H1 (cell line): ENCODE results near the gene EXOC6. TPM values are rescaled to one million over a fixed set of nuclear protein-coding genes. Genes with fewer than 3 reads are reported as not detected.

Experiments used
- CTCF ChIA-PET: fragments of 300-600 bp; sonication (Branson Sonifier 250); formaldehyde crosslinking; loops from one replicate; lab custom pipeline; 2021; ENCODE audit not compliant: partially characterized antibody; lab: Charles Lee
- POLR2A ChIA-PET: fragments of 300-600 bp; sonication (Branson Sonifier 250); formaldehyde crosslinking; loops from one replicate; lab custom pipeline; 2021; ENCODE audit warnings: inconsistent platforms; ENCODE audit not compliant: partially characterized antibody; lab: Charles Lee
- DNase-seq, 2 experiments: peaks; one replicate each; pipeline versions ENCODE4 v3.0.0 to v3.0.0-alpha.2; 2010 to 2022; ENCODE audit warnings: low spot score in 2 of 2, low read depth in 1 of 2, mixed read lengths in 1 of 2
- FAIRE-seq: peaks from 2 replicates; lab custom pipeline; 2011; peaks lifted over from hg19 to GRCh38; lab: Jason Lieb, UNC
- H2AFZ ChIP-seq: 2 replicates; pipeline ENCODE4 v1.8.1; 2012; ENCODE audit warnings: low read length, inconsistent platforms
- H2AK5ac ChIP-seq: 2 replicates; pipeline ENCODE4 v1.6.1; 2013; ENCODE audit warnings: low read depth, low read length
- H2BK120ac ChIP-seq: replicated peaks from 2 replicates; pipeline ENCODE3; 2013; ENCODE audit warnings: low read depth, low read length, inconsistent platforms
- H2BK12ac ChIP-seq: 2 replicates; pipeline ENCODE4 v1.6.1; 2013; ENCODE audit warnings: low read depth, low read length
- H2BK15ac ChIP-seq: 2 replicates; pipeline ENCODE4 v1.6.1; 2013; ENCODE audit warnings: low read length
- H2BK20ac ChIP-seq: 2 replicates; pipeline ENCODE4 v1.6.1; 2013; ENCODE audit warnings: low read length
- H2BK5ac ChIP-seq: 2 replicates; pipeline ENCODE4 v1.6.1; 2013; ENCODE audit warnings: low read depth, low read length
- H3K14ac ChIP-seq: 2 replicates; pipeline ENCODE4 v1.6.1; 2013; ENCODE audit warnings: inconsistent platforms; ENCODE audit not compliant: insufficient read length
- H3K18ac ChIP-seq: 2 replicates; pipeline ENCODE4 v1.6.1; 2013; ENCODE audit warnings: low read length; ENCODE audit errors: extremely low read depth
- H3K23ac ChIP-seq: 2 replicates; pipeline ENCODE4 v1.6.1; 2013; ENCODE audit warnings: inconsistent platforms; ENCODE audit not compliant: insufficient read length
- H3K23me2 ChIP-seq: 2 replicates; pipeline ENCODE4 v1.6.1; 2013; ENCODE audit warnings: low read depth, low read length
- H3K27ac ChIP-seq: 2 replicates; pipeline ENCODE4 v1.6.1; 2011; ENCODE audit warnings: low read depth, low read length, inconsistent platforms
- H3K27me3 ChIP-seq, 4 experiments: replicated peaks in 1 of 4; 1 replicate in 1 of 4; 2 replicates in 3 of 4; pipeline versions ENCODE4 v1.6.1 to v1.8.1; 2011 to 2013; ENCODE audit warnings: low read length in 3 of 4, mild to moderate bottlenecking in 3 of 4, inconsistent platforms in 2 of 4, mixed read lengths in 2 of 4, moderate library complexity in 1 of 4; ENCODE audit not compliant: control insufficient read depth in 3 of 4, insufficient read depth in 3 of 4; ENCODE audit errors: extremely low read depth in 1 of 4
- H3K36me3 ChIP-seq, 4 experiments: 2 replicates each; pipeline versions ENCODE4 v1.6.1 to v1.8.1; 2011 to 2013; ENCODE audit warnings: mild to moderate bottlenecking in 4 of 4, low read length in 3 of 4, moderate library complexity in 2 of 4, control low read depth in 1 of 4, inconsistent platforms in 1 of 4; ENCODE audit not compliant: insufficient read depth in 4 of 4, control insufficient read depth in 2 of 4
- H3K4ac ChIP-seq: replicated peaks from 2 replicates; pipeline ENCODE3; 2013; ENCODE audit warnings: low read length, low read depth, mixed read lengths, inconsistent platforms; ENCODE audit not compliant: insufficient read length
- H3K4me1 ChIP-seq, 4 experiments: replicated peaks in 1 of 4; 1 replicate in 1 of 4; 2 replicates in 3 of 4; pipeline versions ENCODE4 v1.6.1 to v1.8.1; 2011 to 2013; ENCODE audit warnings: low read length in 3 of 4, inconsistent platforms in 2 of 4, mixed read lengths in 1 of 4; ENCODE audit not compliant: insufficient read depth in 4 of 4, control insufficient read depth in 3 of 4
- H3K4me2 ChIP-seq, 2 experiments: 2 replicates each; pipeline versions ENCODE4 v1.6.1 to v1.8.1; 2011 to 2013; ENCODE audit warnings: low read depth in 2 of 2, low read length in 2 of 2, control low read depth in 1 of 2, inconsistent platforms in 1 of 2, mild to moderate bottlenecking in 1 of 2; ENCODE audit not compliant: insufficient read depth in 1 of 2
- H3K4me3 ChIP-seq, 4 experiments: fragments of 200-600, 300-600 bp in 1 of 4; sonication (generic), shearing (Covaris generic), sonication (Bioruptor Twin) in 1 of 4; 2 replicates each; pipeline versions ENCODE4 v1.5.1 to v1.8.1; 2011 to 2016; ENCODE audit warnings: low read length in 4 of 4, low read depth in 3 of 4, control low read depth in 2 of 4, inconsistent platforms in 2 of 4, mild to moderate bottlenecking in 2 of 4, mixed read lengths in 1 of 4, moderate library complexity in 1 of 4; ENCODE audit not compliant: insufficient read depth in 2 of 4; ENCODE audit errors: extremely low read depth in 1 of 4
- H3K56ac ChIP-seq: replicated peaks from 2 replicates; pipeline ENCODE3; 2013; ENCODE audit warnings: low read depth, mild to moderate bottlenecking, mixed read lengths, low read length, inconsistent platforms; ENCODE audit not compliant: insufficient read length
- H3K79me1 ChIP-seq: 2 replicates; pipeline ENCODE4 v1.6.1; 2013; ENCODE audit warnings: low read depth, low read length, control low read depth
- H3K79me2 ChIP-seq, 2 experiments: 2 replicates each; pipeline versions ENCODE4 v1.6.1 to v1.8.1; 2012 to 2013; ENCODE audit warnings: low read length in 2 of 2, mild to moderate bottlenecking in 2 of 2, inconsistent platforms in 1 of 2; ENCODE audit not compliant: insufficient read depth in 2 of 2, control insufficient read depth in 1 of 2
- H3K9ac ChIP-seq, 4 experiments: replicated peaks in 1 of 4; 1 replicate in 1 of 4; 2 replicates in 3 of 4; pipeline versions ENCODE4 v1.6.1 to v1.8.1; 2011 to 2013; ENCODE audit warnings: low read depth in 3 of 4, low read length in 3 of 4, control low read depth in 2 of 4, mild to moderate bottlenecking in 2 of 4, moderate library complexity in 2 of 4, inconsistent platforms in 1 of 4; ENCODE audit errors: extremely low read depth in 1 of 4
- H3K9me3 ChIP-seq, 2 experiments: 2 replicates each; pipeline versions ENCODE4 v1.6.1 to v1.8.1; 2012 to 2013; ENCODE audit warnings: mild to moderate bottlenecking in 2 of 2, moderate library complexity in 2 of 2, control low read depth in 1 of 2, inconsistent platforms in 1 of 2, low read depth in 1 of 2, low read length in 1 of 2, mixed read lengths in 1 of 2; ENCODE audit not compliant: insufficient read depth in 2 of 2
- H4K20me1 ChIP-seq, 2 experiments: replicated peaks in 1 of 2; 2 replicates each; pipeline versions ENCODE3 to v1.8.1; 2011 to 2013; ENCODE audit warnings: inconsistent platforms in 2 of 2, low read length in 2 of 2, mild to moderate bottlenecking in 1 of 2; ENCODE audit not compliant: insufficient read depth in 2 of 2, control insufficient read depth in 1 of 2
- H4K5ac ChIP-seq: 2 replicates; pipeline ENCODE4 v1.6.1; 2013; ENCODE audit warnings: low read length, low read depth, mixed read lengths, inconsistent platforms; ENCODE audit not compliant: insufficient read length
- H4K8ac ChIP-seq: 2 replicates; pipeline ENCODE4 v1.8.0; 2013; ENCODE audit warnings: mild to moderate bottlenecking, moderate library complexity, low read length, inconsistent platforms; ENCODE audit not compliant: insufficient read depth; ENCODE audit errors: extremely low read depth
- H4K91ac ChIP-seq: replicated peaks from 2 replicates; pipeline ENCODE3; 2013; ENCODE audit warnings: low read length, mixed read lengths, inconsistent platforms; ENCODE audit not compliant: insufficient read length
- BRCA1 ChIP-seq: IDR thresholded peaks from 2 replicates; pipeline ENCODE4 v1.6.1; 2012; ENCODE audit warnings: low read depth, low read length, improper control_type of control experiment
- EP300 ChIP-seq, 2 experiments: IDR thresholded peaks; 1 replicate in 1 of 2; 2 replicates in 1 of 2; pipeline ENCODE4 v1.6.1; 2011 to 2012; ENCODE audit warnings: low read depth in 2 of 2, low read length in 2 of 2, mild to moderate bottlenecking in 2 of 2, borderline replicate concordance in 1 of 2, inconsistent platforms in 1 of 2, moderate library complexity in 1 of 2
- EZH2 ChIP-seq: fragments of 200-600 bp; sonication (generic); IDR thresholded peaks from 2 replicates; pipeline ENCODE4 v1.7.1; 2012; ENCODE audit warnings: low read depth, mild to moderate bottlenecking, moderate library complexity, low read length, inconsistent platforms; ENCODE audit not compliant: severe bottlenecking
- MAFK ChIP-seq: IDR thresholded peaks from 2 replicates; pipeline ENCODE4 v1.6.1; 2012; ENCODE audit warnings: low read depth, mild to moderate bottlenecking, improper control_type of control experiment, low read length
- RAD21 ChIP-seq, 2 experiments: IDR thresholded peaks in 1 of 2; conservative IDR thresholded peaks in 1 of 2; 2 replicates each; pipeline ENCODE4 v1.6.1; 2011; ENCODE audit warnings: low read depth in 2 of 2, low read length in 2 of 2, improper control_type of control experiment in 1 of 2, inconsistent platforms in 1 of 2, mild to moderate bottlenecking in 1 of 2, moderate library complexity in 1 of 2
- SIN3A ChIP-seq, 2 experiments: IDR thresholded peaks in 1 of 2; conservative IDR thresholded peaks in 1 of 2; 2 replicates each; pipeline ENCODE4 v1.6.1; 2011 to 2012; ENCODE audit warnings: low read length in 2 of 2, improper control_type of control experiment in 1 of 2, low read depth in 1 of 2, mild to moderate bottlenecking in 1 of 2
- SIX5 ChIP-seq: IDR thresholded peaks from 2 replicates; pipeline ENCODE4 v1.6.1; 2011; ENCODE audit warnings: mild to moderate bottlenecking, low read depth, low read length
- SP2 ChIP-seq: IDR thresholded peaks from 2 replicates; pipeline ENCODE4 v1.6.1; 2012; ENCODE audit warnings: mild to moderate bottlenecking, low read length, inconsistent platforms
- SP4 ChIP-seq: IDR thresholded peaks from 2 replicates; pipeline ENCODE4 v1.6.1; 2012; ENCODE audit warnings: low read length, inconsistent platforms
- SRF ChIP-seq: IDR thresholded peaks from 2 replicates; pipeline ENCODE4 v1.6.1; 2011; ENCODE audit warnings: mild to moderate bottlenecking, low read depth, low read length, moderate library complexity
- TAF1 ChIP-seq: IDR thresholded peaks from 2 replicates; pipeline ENCODE4 v1.6.1; 2011; ENCODE audit warnings: mild to moderate bottlenecking, low read depth, low read length
- TAF7 ChIP-seq: optimal IDR thresholded peaks from 2 replicates; pipeline ENCODE3; 2011; ENCODE audit warnings: low read depth, mild to moderate bottlenecking, inconsistent platforms, low read length, moderate library complexity, borderline replicate concordance
- TEAD4 ChIP-seq: IDR thresholded peaks from 2 replicates; pipeline ENCODE4 v1.6.1; 2012; ENCODE audit warnings: low read depth, low read length, inconsistent platforms, mixed read lengths
- WGBS, 2 experiments: shearing (Covaris generic) in 1 of 2; methylation state at CpG; one replicate each; pipeline versions ENCODE4 v1.1.6 to v1.1.7; 2013 to 2015; ENCODE audit warnings: low lambda C conversion rate in 2 of 2, mixed read lengths in 2 of 2, inconsistent platforms in 1 of 2, low coverage in 1 of 2, missing lambda C conversion rate in 1 of 2; ENCODE audit not compliant: insufficient replicate concordance in 2 of 2, insufficient coverage in 1 of 2, insufficient read length in 1 of 2; ENCODE audit errors: extremely low coverage in 1 of 2, missing lambda C conversion rate in 1 of 2; 5-methylcytosine and 5-hydroxymethylcytosine counted together
- polyA plus RNA-seq, 7 experiments: library from polyadenylated mRNA; depleted of rRNA in 3 of 7; stranded (reverse) in 5 of 7; unstranded in 2 of 7; fragments of >200 nt in 5 of 7; fragments of 200-250 nt in 2 of 7; gene quantifications; 1 replicate in 5 of 7; 2 replicates in 1 of 7; 4 replicates in 1 of 7; pipeline versions ENCODE4 v1.2.1 to v1.2.3, GENCODE V29; 2011 to 2013; ENCODE audit warnings: missing spikeins in 2 of 7, mixed read lengths in 2 of 7
- total RNA-seq: library from RNA; stranded (reverse); fragmentation: NEBNext Ultra II Directional; extraction: Animal tissue kit (Norgen Biotek cat#: 25700); gene quantifications from 2 replicates; pipeline ENCODE4 v1.2.1, GENCODE V29; 2021

Gene EXOC6
- total and polyA plus RNA-seq, 2 of the 8 experiments (the other 6 are each of a cell fraction or from before 2014, with no cell fraction given), result 1.7 to 4.5 TPM

DNA sequence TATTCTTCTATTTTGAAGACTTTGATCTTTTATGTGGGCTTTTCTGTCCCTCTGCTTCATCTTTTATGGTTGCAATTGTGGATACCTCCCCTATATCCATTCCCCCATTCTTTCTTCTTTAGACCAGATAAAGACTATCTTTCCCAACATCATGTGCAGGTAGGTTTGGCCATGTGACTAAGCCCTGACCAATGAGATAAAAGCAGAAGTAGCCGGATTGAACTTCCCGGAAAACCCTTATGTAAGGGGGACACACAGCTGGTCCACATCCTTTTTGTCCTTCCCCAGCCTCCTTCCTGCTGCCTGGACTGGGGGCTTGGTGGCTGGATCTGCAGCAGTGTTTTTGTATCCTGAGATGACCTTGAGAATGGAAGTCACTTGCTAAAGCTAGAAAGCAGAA lies 33.5 kb upstream of the EXOC6 start:
- no peaks in the 10 kb centered on the region for H3K9me3 ChIP-seq
- H4K5ac ChIP-seq, result no peak overlapping the region
- POLR2A ChIA-PET, result no interaction called here
- CTCF ChIA-PET, result interaction anchor here (2.2 to 3.8 kb wide), 2 partner anchors 23 to 29 kb away, joined by 10 to 12 read pairs; no protein-coding TSS in a partner anchor
- H2BK5ac ChIP-seq, result no peak overlapping the region
- H3K4me1 ChIP-seq, result no peaks in the 10 kb centered on the region
- no peak overlapping the region for H3K18ac ChIP-seq
- H3K27me3 ChIP-seq, result no peaks in the 10 kb centered on the region
- no peak overlapping the region for H3K14ac ChIP-seq
- no peak overlapping the region for H3K4ac ChIP-seq
- no peaks in the 10 kb centered on the region for H3K79me2 ChIP-seq
- no peak overlapping the region for H2AK5ac ChIP-seq
- H3K4me3 ChIP-seq, result no peak overlapping the region
- H3K9ac ChIP-seq, result no peak overlapping the region
- no peak overlapping the region for H3K23ac ChIP-seq
- H4K20me1 ChIP-seq, result no peaks in the 10 kb centered on the region
- H4K8ac ChIP-seq, result no peak overlapping the region
- no peak for FAIRE-seq
- peak overlapping the region; percentile 84; the same call in 1 of the 2 replicates for H2AFZ ChIP-seq
- H3K36me3 ChIP-seq, result no peaks in the 10 kb centered on the region
- H2BK15ac ChIP-seq, result no peak overlapping the region
- no peak overlapping the region for H3K4me2 ChIP-seq
- WGBS, 2 experiments, result 90% methylated on average over 2 of the region's 2 CpGs; no CpG with 5 or more reads in 1 of the 2 experiments
- H3K79me1 ChIP-seq, result no peaks in the 10 kb centered on the region
- no peak overlapping the region for H2BK120ac ChIP-seq
- H4K91ac ChIP-seq, result no peak overlapping the region
- H3K56ac ChIP-seq, result no peak overlapping the region
- DNase-seq, result peak in 1 of 2 experiments; percentile 8
- no peak overlapping the region for H3K27ac ChIP-seq
- no peak overlapping the region for H2BK12ac ChIP-seq
- no peak overlapping the region for H2BK20ac ChIP-seq
- H3K23me2 ChIP-seq, result no peaks in the 10 kb centered on the region; the same call in 1 of the 2 replicates
- TF ChIP-seq SIX5, result no peak
- no peak for TF ChIP-seq TEAD4
- TF ChIP-seq SIN3A (conservative IDR thresholded peaks at IDR 0.05 in 1 of 2, IDR thresholded peaks at IDR 0.05 in 1 of 2; ENCODE audit: low read depth in 1 of 2, low read length in 2 of 2), result no peak
- no peak for TF ChIP-seq EZH2
- no peak for TF ChIP-seq BRCA1
- TF ChIP-seq EP300 (IDR thresholded peaks at IDR 0.05; ENCODE audit: borderline replicate concordance in 1 of 2, low read depth in 2 of 2, low read length in 2 of 2), result no peak
- TF ChIP-seq MAFK, result no peak
- no peak for TF ChIP-seq SP4
- TF ChIP-seq SRF, result no peak
- TF ChIP-seq TAF7, result no peak
- TF ChIP-seq TAF1, result no peak
- TF ChIP-seq SP2, result no peak
- TF ChIP-seq RAD21 (IDR thresholded peaks at IDR 0.05 in 1 of 2, conservative IDR thresholded peaks at IDR 0.05 in 1 of 2; ENCODE audit: low read depth in 2 of 2, low read length in 2 of 2), result no peak
